HG02678 (cell line): ENCODE measurements around the gene NKD1.
"Not testable (repeated sequence)": the region's sequence is repeated elsewhere in the genome, so short reads cannot be mapped to it uniquely, and the experiment has no call there.

Source experiments
- ATAC-seq: cut with Tn5 transposase; IDR thresholded peaks from one replicate; pipeline ENCODE4 v1.9.1; 2021; ENCODE audit warnings: mild to moderate bottlenecking, moderate library complexity; ENCODE audit not compliant: unreplicated experiment

The NKD1 gene

DNA sequence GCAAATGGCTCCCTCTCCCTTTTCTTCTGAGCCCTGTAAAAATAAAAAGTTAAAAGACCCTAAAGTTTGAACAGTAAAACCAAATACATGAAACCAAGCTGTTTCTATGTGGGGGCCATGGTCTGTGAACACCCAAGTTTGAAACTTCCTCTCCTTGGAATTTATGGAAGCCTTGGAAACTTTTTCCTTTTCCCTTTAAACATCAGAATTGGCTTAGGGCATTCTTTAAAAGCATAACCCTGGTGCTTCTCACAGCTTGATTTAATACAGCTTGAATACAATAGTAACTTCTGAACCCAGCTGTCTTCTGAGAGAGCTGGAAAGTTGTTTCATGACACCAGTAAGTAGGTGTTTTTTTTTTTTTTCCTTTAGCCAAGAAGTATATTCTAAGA is 26.5 kb downstream of the NKD1 start:
- no peak for ATAC-seq

GRCh38 chr16:50575743-50576142 is 27.5 kb downstream of the NKD1 start:
- no peak for ATAC-seq

- ATAC-seq, result no peak
Observed at GRCh38 chr16:50576403-50577113, 28.4 kb downstream of the NKD1 start.

- ATAC-seq, result no peak
Observed at GRCh38 chr16:50578137-50578536, 29.9 kb downstream of the NKD1 start.

- not testable (repeated sequence) for ATAC-seq
Observed at GRCh38 chr16:50579373-50579772, 31.2 kb downstream of the NKD1 start.

DNA sequence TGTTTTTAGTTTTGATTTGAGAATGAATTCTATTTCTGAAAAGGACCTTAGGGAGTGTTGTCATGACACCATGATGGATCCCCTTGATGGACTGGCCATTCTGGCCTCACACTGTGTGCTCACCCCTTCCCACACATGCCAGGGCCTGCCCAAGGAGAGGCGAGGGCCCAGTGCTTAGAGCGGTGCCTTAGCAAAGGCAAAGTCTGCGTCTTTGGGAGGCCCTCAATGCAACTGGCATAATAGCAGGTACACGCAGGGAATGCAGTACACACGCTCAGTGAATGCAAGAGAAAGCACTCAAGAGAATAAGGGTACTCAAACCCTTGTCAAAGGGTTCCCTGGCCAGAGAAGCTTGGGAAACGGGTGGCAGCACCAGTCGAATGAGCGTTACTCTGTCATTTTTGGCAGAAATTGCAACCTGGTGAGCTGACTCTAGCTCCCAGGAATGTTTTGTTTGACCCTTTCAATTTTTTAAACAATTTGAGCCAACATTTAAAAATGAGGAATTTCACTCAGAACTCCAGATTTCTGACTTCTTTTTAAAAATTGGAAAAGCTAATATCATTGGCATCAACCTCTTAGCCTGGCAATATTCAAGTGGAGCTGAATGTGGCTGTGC is 32.1 kb downstream of the NKD1 start:
- ATAC-seq, result no peak

GRCh38 chr16:50581845-50582244 is 33.6 kb downstream of the NKD1 start:
- ATAC-seq, result no peak

DNA sequence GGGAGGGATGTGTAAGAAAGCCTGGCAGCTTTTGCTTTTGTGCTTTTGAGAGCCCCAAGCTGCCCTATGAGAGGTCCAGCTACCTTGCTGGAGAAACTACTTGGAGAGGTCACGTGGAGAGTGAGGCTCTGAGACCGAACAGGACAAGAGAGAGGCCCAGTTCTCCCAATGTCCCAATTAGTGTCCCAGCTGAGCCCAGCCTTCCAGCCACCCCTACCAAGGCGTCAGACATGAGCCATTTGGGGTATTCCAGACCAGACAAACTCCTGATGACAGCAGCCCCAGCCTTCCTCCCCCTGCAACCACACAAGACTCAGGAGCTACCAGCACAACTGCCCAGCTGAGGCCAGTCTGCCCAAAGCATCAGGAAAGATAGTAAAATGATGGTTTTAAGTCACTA is 35.0 kb downstream of the NKD1 start:
- no peak for ATAC-seq

- no peak for ATAC-seq
Observed at GRCh38 chr16:50584033-50584722, 36.0 kb downstream of the NKD1 start.

DNA sequence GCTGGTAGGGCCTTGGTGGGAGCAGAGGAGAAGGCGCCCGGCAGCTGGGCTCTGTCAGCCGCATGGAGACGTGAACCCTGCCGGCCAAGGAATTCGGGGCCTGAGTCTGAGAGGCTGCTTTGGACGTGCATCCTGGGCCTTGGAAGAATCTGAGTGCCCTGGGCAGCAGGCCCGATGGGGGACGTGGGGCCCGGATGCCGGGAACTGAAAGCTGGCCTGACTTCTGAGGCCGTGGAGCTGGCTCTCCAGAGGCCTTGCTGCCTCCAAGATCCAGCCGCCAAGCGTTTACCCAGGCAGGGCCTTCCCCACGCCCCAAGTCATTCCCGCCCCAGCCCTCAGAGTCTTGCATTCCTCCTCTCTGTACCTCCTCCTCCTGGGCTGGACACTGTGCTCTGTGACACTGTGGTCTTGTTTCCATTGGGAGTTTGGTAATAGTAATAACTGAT is 37.2 kb downstream of the NKD1 start:
- ATAC-seq, result no peak

- no peak for ATAC-seq
Observed at GRCh38 chr16:50587543-50587942, 39.3 kb downstream of the NKD1 start.

DNA sequence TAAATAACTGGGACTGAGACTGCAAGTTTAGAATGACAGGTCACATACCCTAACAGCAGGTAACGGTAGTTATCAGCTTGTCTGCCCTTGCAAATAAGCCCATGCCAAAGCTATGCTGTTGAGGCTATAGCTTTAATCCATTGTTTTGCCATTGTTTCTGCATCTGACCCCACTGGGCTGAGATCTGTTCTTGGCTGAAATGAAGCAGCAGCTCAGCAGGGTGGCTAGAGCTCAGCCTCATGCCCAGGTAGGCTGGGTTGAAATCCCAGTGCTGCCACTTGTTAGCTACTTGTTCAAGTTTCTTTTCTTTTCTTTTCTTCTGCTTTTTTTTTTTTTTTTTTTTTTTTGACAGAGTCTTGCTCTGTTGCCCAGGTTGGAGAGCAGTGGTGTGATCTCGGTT is 40.1 kb downstream of the NKD1 start:
- ATAC-seq, result no peak

- ATAC-seq, result no peak
Observed at GRCh38 chr16:50591209-50591608, 43.0 kb downstream of the NKD1 start.

GRCh38 chr16:50591800-50592771 is 43.9 kb downstream of the NKD1 start:
- ATAC-seq, result no peak

DNA sequence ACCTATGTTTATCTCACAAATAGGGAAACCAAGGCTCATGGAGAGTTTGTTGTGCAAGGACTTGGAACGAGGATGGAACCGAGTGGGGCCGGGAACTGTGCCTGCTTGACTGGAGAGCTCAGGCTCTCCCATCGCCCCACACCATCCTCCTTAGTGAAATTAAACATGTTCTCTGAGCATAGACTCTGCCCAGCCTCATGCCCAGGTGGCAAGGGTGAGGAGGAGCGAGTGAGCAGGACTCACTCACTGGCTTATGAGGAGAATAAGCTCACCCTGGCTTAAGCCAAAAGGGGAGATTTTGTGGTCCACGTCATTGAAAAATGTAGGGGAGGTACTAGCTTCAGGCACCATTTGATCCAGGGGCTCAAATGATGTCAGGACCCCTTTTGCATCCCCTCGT is 44.8 kb downstream of the NKD1 start:
- no peak for ATAC-seq

DNA sequence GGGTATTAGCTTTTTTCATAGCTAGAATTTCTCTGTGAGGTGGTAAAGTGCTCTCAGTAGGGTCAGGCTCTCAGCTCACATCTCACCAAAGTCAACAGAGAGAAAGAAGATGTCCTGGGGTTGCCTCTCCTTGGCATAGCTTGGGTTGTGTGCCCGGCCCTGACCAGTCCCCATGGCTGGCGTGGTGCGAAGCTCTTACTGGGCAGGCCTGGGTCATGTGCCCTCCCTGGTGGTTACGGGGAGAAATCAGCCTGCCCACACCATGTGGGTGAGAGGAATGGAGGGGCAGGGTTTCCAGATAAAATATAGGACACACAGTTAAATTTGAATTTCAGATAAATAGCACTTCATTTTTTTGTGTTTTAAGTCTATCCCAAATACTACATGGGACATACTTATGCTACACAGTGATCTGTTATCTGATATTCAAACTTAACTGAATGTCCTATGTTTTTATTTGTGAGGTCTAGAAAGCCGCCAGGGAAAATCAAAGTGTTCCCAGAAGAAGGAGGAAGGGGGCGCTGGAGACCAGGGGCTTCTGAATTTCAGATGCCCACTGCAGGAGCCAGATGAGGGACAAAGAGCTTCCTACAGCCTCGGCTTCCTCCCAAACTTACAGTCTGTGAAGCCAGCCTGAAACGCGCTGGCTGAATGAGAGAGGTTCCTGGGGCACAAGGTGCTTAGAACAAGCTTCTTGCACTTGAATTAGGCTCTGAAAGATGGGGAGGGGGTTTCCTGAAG is 45.4 kb downstream of the NKD1 start:
- ATAC-seq, result no peak

DNA sequence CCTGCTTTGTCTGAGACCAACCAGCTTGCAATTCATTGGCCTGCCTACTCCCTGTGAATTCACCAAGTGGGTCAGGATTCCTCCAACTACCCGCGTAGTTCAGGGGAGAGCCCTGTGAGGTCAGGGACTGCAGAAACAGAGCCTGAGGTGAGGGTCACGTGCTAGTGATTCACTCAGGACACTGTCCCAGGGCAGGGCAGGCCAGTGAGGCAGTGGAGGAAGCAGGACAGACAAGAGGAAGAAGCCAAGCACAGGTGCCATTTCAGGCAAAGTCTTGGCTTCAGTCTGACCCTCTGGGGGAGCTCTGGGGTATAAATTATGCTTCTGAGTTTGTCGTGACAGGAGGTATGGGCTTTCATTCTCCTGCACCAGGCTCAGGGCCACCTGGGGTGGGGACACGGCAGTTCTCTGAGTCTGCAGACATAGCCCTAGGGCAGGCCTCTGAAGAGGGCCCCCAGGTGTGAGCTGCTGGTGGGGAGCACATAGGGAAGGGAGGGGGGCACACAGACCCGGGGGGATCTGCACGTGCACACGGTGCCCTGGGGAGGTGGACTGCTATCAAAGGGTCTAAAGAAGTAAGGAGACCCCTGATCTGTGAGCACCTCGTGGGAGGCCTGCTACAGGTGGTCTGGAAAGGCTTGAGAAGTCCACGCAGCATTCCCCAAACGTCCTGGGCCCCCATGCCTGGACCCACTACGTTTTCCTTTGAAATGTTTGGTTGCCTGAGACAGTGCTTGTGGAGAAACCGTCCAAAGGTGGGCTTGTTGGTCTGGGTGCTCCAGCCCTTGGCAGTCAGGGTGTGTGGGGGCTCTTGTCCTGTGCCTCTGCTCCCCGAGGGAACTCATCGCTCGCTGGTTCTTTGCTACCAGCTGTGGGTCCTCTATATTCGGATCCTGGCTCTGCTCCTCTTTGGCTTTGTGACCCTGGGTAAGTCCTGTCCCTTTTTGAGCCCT is 46.4 kb downstream of the NKD1 start:
- ATAC-seq, result no peak

GRCh38 chr16:50595859-50596258 is 47.7 kb downstream of the NKD1 start:
- no peak for ATAC-seq

GRCh38 chr16:50596762-50597450 is 48.7 kb downstream of the NKD1 start:
- no peak for ATAC-seq
